Endothelial cell of umbilical vein (primary cell): ENCODE measurements around the gene C14orf132. TPM values are rescaled to one million over a fixed set of nuclear protein-coding genes. Genes with fewer than 3 reads are reported as not detected.

Experiments
- BruUV-seq: library from RNA; stranded (reverse); fragments of 400-500 nt; replicated peaks from 2 replicates; lab custom pipeline; 2021; lab: Mats Ljungman, UMichigan
- CTCF ChIA-PET: fragments of 300-600, 350-600 bp; sonication (Branson Sonifier 250); formaldehyde crosslinking; loops from one replicate; lab custom pipeline; 2021; ENCODE audit warnings: antibody characterized with exemption, inconsistent platforms; lab: Charles Lee
- POLR2A ChIA-PET: fragments of 300-600, 350-600 bp; sonication (Branson Sonifier 250); formaldehyde crosslinking; loops from one replicate; lab custom pipeline; 2021; ENCODE audit warnings: antibody characterized with exemption, inconsistent platforms; lab: Charles Lee
- DNase-seq: peaks from one replicate; pipeline ENCODE4 v3.0.0-alpha.2; 2011; ENCODE audit warnings: low read depth, low spot score
- FAIRE-seq: peaks from 2 replicates; lab custom pipeline; 2011; peaks lifted over from hg19 to GRCh38; lab: Jason Lieb, UNC
- H2AFZ ChIP-seq: 2 replicates; pipeline ENCODE4 v1.6.0; 2012; ENCODE audit warnings: low read depth, low read length, control low read depth, inconsistent platforms
- H3K27ac ChIP-seq: 2 replicates; pipeline ENCODE4 v1.5.1; 2011; ENCODE audit warnings: low read depth, mild to moderate bottlenecking, control low read depth, low read length, moderate library complexity; ENCODE audit not compliant: insufficient read depth
- H3K27me3 ChIP-seq, 2 experiments: 2 replicates each; pipeline versions ENCODE4 v1.6.0 to v1.6.1; 2011; ENCODE audit warnings: low read length in 2 of 2, mixed read lengths in 1 of 2; ENCODE audit not compliant: control insufficient read depth in 2 of 2, insufficient read depth in 2 of 2
- H3K36me3 ChIP-seq, 2 experiments: 2 replicates in 1 of 2; 3 replicates in 1 of 2; pipeline ENCODE4 v1.5.1; 2011; ENCODE audit warnings: low read length in 2 of 2, mild to moderate bottlenecking in 1 of 2, moderate library complexity in 1 of 2; ENCODE audit not compliant: control insufficient read depth in 2 of 2, insufficient read depth in 2 of 2; ENCODE audit errors: extremely low read depth in 1 of 2
- H3K4me1 ChIP-seq: 3 replicates; pipeline ENCODE4 v1.5.1; 2011; ENCODE audit warnings: mild to moderate bottlenecking, low read length; ENCODE audit not compliant: control insufficient read depth, insufficient read depth; ENCODE audit errors: extremely low read depth
- H3K4me2 ChIP-seq: 2 replicates; pipeline ENCODE4 v1.6.1; 2011; ENCODE audit warnings: low read length, control low read depth, mixed read lengths; ENCODE audit not compliant: insufficient read depth
- H3K4me3 ChIP-seq, 3 experiments: fragments of 200-600 bp in 1 of 3; sonication (generic), shearing (Covaris generic) in 1 of 3; replicated peaks in 1 of 3; 2 replicates each; pipeline ENCODE4 v1.5.1; 2011 to 2016; ENCODE audit warnings: control low read depth in 3 of 3, low read length in 3 of 3, mild to moderate bottlenecking in 2 of 3, inconsistent platforms in 1 of 3, low read depth in 1 of 3, moderate library complexity in 1 of 3; ENCODE audit not compliant: insufficient read depth in 1 of 3
- H3K79me2 ChIP-seq: 2 replicates; pipeline ENCODE4 v1.6.0; 2012; ENCODE audit warnings: low read length, inconsistent platforms; ENCODE audit not compliant: control insufficient read depth, insufficient read depth
- H3K9ac ChIP-seq: replicated peaks from 2 replicates; pipeline ENCODE3; 2011; ENCODE audit warnings: low read length, control low read depth; ENCODE audit not compliant: insufficient read depth; ENCODE audit errors: extremely low read depth
- H3K9me1 ChIP-seq: replicated peaks from 3 replicates; pipeline ENCODE4 v1.6.0; 2011; ENCODE audit warnings: mild to moderate bottlenecking, low read length; ENCODE audit not compliant: control insufficient read depth, insufficient read depth; ENCODE audit errors: extremely low read depth
- H3K9me3 ChIP-seq: replicated peaks from 2 replicates; pipeline ENCODE4 v1.5.1; 2012; ENCODE audit warnings: low read length, inconsistent platforms; ENCODE audit not compliant: control insufficient read depth, insufficient read depth
- H4K20me1 ChIP-seq: replicated peaks from 2 replicates; pipeline ENCODE3; 2011; ENCODE audit warnings: mild to moderate bottlenecking, low read length; ENCODE audit not compliant: control insufficient read depth, insufficient read depth; ENCODE audit errors: extremely low read depth
- CTCF ChIP-seq, 2 donors: IDR thresholded peaks; 1 replicate in 1 of 2; 2 replicates in 1 of 2; pipeline ENCODE4 v1.5.1; 2011; ENCODE audit warnings: low read length in 2 of 2, mild to moderate bottlenecking in 2 of 2, moderate library complexity in 2 of 2, control low read depth in 1 of 2, inconsistent platforms in 1 of 2, low read depth in 1 of 2; ENCODE audit not compliant: insufficient read depth in 1 of 2; ENCODE audit errors: extremely low read depth in 1 of 2
- EZH2 ChIP-seq: IDR thresholded peaks from 2 replicates; pipeline ENCODE4 v1.6.1; 2012; ENCODE audit warnings: borderline replicate concordance, low read depth, mild to moderate bottlenecking, moderate library complexity, low read length, inconsistent platforms; ENCODE audit not compliant: severe bottlenecking
- FOS ChIP-seq: IDR thresholded peaks from 2 replicates; pipeline ENCODE4 v1.6.1; 2011; ENCODE audit warnings: mild to moderate bottlenecking, low read length, moderate library complexity, borderline replicate concordance; ENCODE audit not compliant: insufficient read depth
- GATA2 ChIP-seq: IDR thresholded peaks from 2 replicates; pipeline ENCODE4 v1.7.0; 2011; ENCODE audit warnings: low read depth, mild to moderate bottlenecking, moderate library complexity, mixed read lengths, low read length; ENCODE audit not compliant: insufficient read length, insufficient read depth
- JUN ChIP-seq: IDR thresholded peaks from 2 replicates; pipeline ENCODE4 v1.6.1; 2011; ENCODE audit warnings: borderline replicate concordance, low read depth; ENCODE audit not compliant: insufficient read length, insufficient read depth
- MAX ChIP-seq: IDR thresholded peaks from 2 replicates; pipeline ENCODE4 v1.6.1; 2011; ENCODE audit not compliant: insufficient read depth, insufficient read length
- MYC ChIP-seq: IDR thresholded peaks from one replicate; pipeline ENCODE4 v1.6.1; 2011; ENCODE audit warnings: mild to moderate bottlenecking, low read depth, low read length
- POLR2A ChIP-seq: IDR thresholded peaks from 2 replicates; pipeline ENCODE4 v1.6.1; 2012; ENCODE audit warnings: low read depth, mild to moderate bottlenecking, control low read depth, low read length
- POLR2AphosphoS5 ChIP-seq: IDR thresholded peaks from 2 replicates; pipeline ENCODE4 v1.6.1; 2012; ENCODE audit warnings: low read depth, mild to moderate bottlenecking, control low read depth, low read length, moderate library complexity; ENCODE audit not compliant: insufficient read depth
- dilution Hi-C: fragments of 300-500 bp; cut with MboI; formaldehyde crosslinking; loops from one replicate; pipeline ENCODE4 v1.15.0; 2019; ENCODE audit warnings: low sequenced_read_pairs; ENCODE audit not compliant: extremely low pct_ligation_motif_present
- intact Hi-C: fragments of 100-400 bp; cut with micrococcal nuclease; formaldehyde crosslinking; loops from one replicate; pipeline ENCODE4 v1.10.0; 2022
- polyA plus RNA-seq, 4 experiments: library from polyadenylated mRNA; depleted of rRNA in 3 of 4; stranded (reverse) in 3 of 4; unstranded in 1 of 4; fragments of >200 nt; gene quantifications; 2 replicates each; pipeline versions ENCODE4 v1.2.1 to v1.2.3, GENCODE V29; 2011 to 2012; ENCODE audit warnings: missing spikeins in 1 of 4
- total RNA-seq: library from RNA; stranded (reverse); gene quantifications from 2 replicates; pipeline ENCODE4 v1.2.3, GENCODE V29; 2021

C14orf132 gene
- total and polyA plus RNA-seq, 2 donors (not counting 3 experiments of a cell fraction or from before 2014, with no cell fraction given): 3.2 to 7.6 TPM

GRCh38 chr14:96069421-96069820 is 30.3 kb downstream of the C14orf132 start:
- H3K4me2 ChIP-seq: no peak overlapping the region
- ChIA-PET CTCF (no interaction called here), POLR2A (no interaction called here)
- FAIRE-seq (no peak), DNase-seq (no peak)
- no peaks in the 10 kb centered on the region for H3K9me3 ChIP-seq
- no peaks in the 10 kb centered on the region for H3K9me1 ChIP-seq
- no peaks in the 10 kb centered on the region for H3K79me2 ChIP-seq
- intact Hi-C loops: no loop called here
- no peaks in the 10 kb centered on the region for H4K20me1 ChIP-seq
- no TSS peak for BruUV-seq
- H3K27me3 ChIP-seq: no peaks in the 10 kb centered on the region
- H3K4me3 ChIP-seq: no peak overlapping the region
- dilution Hi-C loops: no loop called here
- TF ChIP-seq JUN (no peak), POLR2A (no peak), MYC (no peak), POLR2AphosphoS5 (no peak), GATA2 (no peak), EZH2 (no peak), MAX (no peak), FOS (no peak), CTCF (IDR thresholded peaks at IDR 0.05; ENCODE audit: extremely low read depth in 1 of 2, insufficient read depth in 1 of 2, low read depth in 1 of 2, low read length in 2 of 2) (no peak)
- H3K9ac ChIP-seq: no peak overlapping the region
- H3K4me1 ChIP-seq: no peaks in the 10 kb centered on the region
- H2AFZ ChIP-seq: no peak overlapping the region
- no peak overlapping the region for H3K27ac ChIP-seq
- no peaks in the 10 kb centered on the region for H3K36me3 ChIP-seq
